Body of pancreas (tissue), 4 donors: ENCODE results near the gene LYRM7.

Source experiments
- POLR2A ChIP-seq, 3 donors: fragments of 450-650 bp; IDR thresholded peaks; one replicate each; pipeline ENCODE4 v1.6.1; 2016; ENCODE audit warnings: antibody characterized with exemption in 3 of 3, mild to moderate bottlenecking in 2 of 3
- TF ChIP-seq, protein P1 (sequence below), 7 experiments: fragments of 450-650 bp in 4 of 7; fragments of 200-600 bp in 3 of 7; sonication (generic) in 3 of 7; IDR thresholded peaks; one replicate each; pipeline ENCODE4 v1.5.1; 2016 to 2019; ENCODE audit warnings: antibody characterized with exemption in 7 of 7

DNA sequence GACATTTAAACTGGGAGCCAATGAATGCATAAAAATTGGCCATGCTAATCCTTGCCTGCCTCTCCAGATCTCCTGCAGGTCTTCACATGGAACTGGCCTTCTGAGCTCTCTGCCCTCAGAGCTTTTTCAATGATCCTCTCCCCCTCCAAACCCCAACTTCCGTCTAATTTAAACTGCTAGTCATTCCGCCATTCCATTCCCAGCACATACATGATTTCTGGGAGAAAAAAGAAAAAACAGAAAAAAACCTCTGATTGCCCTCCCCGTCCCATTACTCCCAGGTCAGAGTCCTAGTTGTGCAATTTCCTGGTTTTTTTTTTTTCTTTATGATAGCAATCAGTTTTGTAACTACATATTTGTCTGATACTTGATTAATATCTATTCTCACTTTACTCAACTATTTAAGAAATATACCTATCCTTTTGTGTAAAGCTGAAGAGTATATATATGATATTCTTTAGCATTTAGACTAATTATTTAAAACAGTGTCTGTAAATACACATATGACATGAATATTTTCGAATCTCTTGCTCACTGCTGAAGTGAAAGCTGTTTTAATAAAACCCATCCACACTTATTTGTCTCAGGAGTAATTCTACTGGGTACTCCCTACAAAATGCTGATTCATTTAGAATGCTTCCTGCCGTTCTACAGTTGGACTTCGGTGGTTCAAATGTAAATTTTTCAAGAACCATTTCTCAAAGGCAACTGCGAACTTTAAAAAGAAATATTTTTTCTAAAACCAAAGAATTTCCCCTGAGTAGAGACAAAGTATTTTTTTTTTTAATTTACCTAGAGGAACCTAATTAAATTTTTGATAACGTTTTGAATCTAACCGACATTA, 7.2 kb upstream of the LYRM7 start:
- TF ChIP-seq, protein P1, sequence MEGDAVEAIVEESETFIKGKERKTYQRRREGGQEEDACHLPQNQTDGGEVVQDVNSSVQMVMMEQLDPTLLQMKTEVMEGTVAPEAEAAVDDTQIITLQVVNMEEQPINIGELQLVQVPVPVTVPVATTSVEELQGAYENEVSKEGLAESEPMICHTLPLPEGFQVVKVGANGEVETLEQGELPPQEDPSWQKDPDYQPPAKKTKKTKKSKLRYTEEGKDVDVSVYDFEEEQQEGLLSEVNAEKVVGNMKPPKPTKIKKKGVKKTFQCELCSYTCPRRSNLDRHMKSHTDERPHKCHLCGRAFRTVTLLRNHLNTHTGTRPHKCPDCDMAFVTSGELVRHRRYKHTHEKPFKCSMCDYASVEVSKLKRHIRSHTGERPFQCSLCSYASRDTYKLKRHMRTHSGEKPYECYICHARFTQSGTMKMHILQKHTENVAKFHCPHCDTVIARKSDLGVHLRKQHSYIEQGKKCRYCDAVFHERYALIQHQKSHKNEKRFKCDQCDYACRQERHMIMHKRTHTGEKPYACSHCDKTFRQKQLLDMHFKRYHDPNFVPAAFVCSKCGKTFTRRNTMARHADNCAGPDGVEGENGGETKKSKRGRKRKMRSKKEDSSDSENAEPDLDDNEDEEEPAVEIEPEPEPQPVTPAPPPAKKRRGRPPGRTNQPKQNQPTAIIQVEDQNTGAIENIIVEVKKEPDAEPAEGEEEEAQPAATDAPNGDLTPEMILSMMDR (IDR thresholded peaks at IDR 0.05): no peak
- TF ChIP-seq POLR2A (IDR thresholded peaks at IDR 0.05): no peak
